Adrenal gland (tissue), 5 donors: ENCODE data around the gene TULP4.

Experiments
- POLR2A ChIP-seq, 2 donors: fragments of 450-650 bp; IDR thresholded peaks; one replicate each; pipeline ENCODE4 v1.6.1; 2017; ENCODE audit warnings: antibody characterized with exemption in 2 of 2, mild to moderate bottlenecking in 2 of 2, moderate library complexity in 1 of 2
- TF ChIP-seq, protein P1 (sequence below), 6 experiments: fragments of 450-650 bp in 4 of 6; fragments of 200-600 bp in 2 of 6; sonication (generic) in 1 of 6; IDR thresholded peaks; 1 replicate in 5 of 6; 2 replicates in 1 of 6; pipeline versions ENCODE4 v1.5.1 to v1.8.0; 2016 to 2021; ENCODE audit warnings: antibody characterized with exemption in 6 of 6, mild to moderate bottlenecking in 2 of 6, moderate library complexity in 1 of 6
- donor health status: DM: no; HTN: no; CAD: no.

DNA sequence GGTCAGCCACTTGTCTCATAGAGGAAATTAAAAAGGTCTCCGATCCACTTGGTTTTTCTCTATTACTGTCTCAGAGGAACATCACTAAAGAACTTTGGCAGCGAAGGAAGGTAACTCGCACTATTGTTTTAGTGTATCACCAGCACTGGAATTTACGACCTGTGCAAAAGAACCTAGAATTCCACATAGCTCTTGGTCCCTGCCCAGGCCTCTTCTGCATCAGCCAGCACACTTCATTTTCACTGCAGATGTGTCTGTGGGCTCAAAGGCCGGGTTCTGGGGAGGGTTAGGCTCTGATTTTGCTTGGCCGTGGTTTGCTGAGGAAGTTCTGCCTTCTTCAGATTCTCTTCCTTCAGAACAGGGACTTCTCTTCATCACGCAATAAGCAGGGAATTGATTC is 144.9 kb downstream of the TULP4 start:
- TF ChIP-seq, protein P1, sequence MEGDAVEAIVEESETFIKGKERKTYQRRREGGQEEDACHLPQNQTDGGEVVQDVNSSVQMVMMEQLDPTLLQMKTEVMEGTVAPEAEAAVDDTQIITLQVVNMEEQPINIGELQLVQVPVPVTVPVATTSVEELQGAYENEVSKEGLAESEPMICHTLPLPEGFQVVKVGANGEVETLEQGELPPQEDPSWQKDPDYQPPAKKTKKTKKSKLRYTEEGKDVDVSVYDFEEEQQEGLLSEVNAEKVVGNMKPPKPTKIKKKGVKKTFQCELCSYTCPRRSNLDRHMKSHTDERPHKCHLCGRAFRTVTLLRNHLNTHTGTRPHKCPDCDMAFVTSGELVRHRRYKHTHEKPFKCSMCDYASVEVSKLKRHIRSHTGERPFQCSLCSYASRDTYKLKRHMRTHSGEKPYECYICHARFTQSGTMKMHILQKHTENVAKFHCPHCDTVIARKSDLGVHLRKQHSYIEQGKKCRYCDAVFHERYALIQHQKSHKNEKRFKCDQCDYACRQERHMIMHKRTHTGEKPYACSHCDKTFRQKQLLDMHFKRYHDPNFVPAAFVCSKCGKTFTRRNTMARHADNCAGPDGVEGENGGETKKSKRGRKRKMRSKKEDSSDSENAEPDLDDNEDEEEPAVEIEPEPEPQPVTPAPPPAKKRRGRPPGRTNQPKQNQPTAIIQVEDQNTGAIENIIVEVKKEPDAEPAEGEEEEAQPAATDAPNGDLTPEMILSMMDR (IDR thresholded peaks at IDR 0.05): no peak
- no peak for TF ChIP-seq POLR2A (IDR thresholded peaks at IDR 0.05)
